ENCODE data around the gene PSD4.

Gene PSD4

GRCh38 chr2:113198790-113199612, 25.2 kb downstream of the PSD4 start:
- Mint-ChIP-seq H3K27ac (peak overlapping the region; percentile 79), H3K4me1 (ENCODE audit: low read depth) (peaks cover 45% of the 10 kb centered on the region), H3K9me3 (ENCODE audit: low read depth) (no peaks in the 10 kb centered on the region), H3K4me3 (no peak overlapping the region), H3K27me3 (no peaks in the 10 kb centered on the region), H3K36me3 (peaks cover 6% of the 10 kb centered on the region)

- Mint-ChIP-seq H3K27me3 (no peaks in the 10 kb centered on the region), H3K27ac (peak overlapping the region; percentile 79), H3K4me1 (ENCODE audit: low read depth) (peaks cover 44% of the 10 kb centered on the region), H3K9me3 (ENCODE audit: low read depth) (no peaks in the 10 kb centered on the region), H3K4me3 (no peak overlapping the region), H3K36me3 (peaks cover 4% of the 10 kb centered on the region)
These were observed 26.5 kb downstream of the PSD4 start for GRCh38 chr2:113200236-113200635.

DNA sequence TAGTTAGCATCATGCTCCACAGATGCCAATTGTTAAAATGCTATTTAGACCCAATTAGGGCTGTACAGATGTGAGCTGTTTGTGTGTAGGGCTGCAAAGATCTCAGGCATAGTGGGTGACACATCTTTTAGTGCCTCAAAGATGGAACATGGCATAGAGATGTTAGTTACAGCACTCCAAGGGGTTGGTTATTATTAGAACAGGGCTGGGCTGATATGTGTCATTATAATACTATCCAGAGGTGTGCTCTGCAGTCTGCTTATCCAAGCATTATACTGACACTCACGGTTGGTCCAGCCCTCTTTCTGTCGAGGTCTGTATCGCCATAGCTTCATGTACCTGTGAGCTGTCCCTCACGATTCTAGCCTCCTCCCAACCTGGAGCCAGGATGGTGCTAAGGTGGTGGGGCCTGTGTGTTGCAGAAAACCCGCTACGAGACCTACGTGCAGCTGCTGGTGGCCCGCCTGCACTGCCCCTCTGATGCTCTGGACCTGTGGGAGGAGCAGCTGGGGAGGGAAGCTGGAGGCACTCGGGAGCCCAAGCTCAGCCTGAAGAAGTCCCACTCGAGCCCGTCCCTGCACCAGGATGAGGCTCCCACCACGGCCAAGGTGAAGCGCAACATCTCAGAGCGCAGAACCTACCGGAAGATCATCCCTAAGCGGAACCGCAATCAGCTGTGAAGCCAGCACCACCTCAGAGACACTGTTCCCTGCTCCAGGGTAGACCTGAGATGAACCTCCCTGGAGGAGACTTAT, 27.1 kb downstream of the PSD4 start:
- Mint-ChIP-seq H3K4me3 (no peak overlapping the region), H3K27me3 (no peaks in the 10 kb centered on the region), H3K27ac (peak overlapping the region; percentile 79), H3K36me3 (peaks cover 4% of the 10 kb centered on the region), H3K4me1 (ENCODE audit: low read depth) (peaks cover 41% of the 10 kb centered on the region), H3K9me3 (ENCODE audit: low read depth) (no peaks in the 10 kb centered on the region)

DNA sequence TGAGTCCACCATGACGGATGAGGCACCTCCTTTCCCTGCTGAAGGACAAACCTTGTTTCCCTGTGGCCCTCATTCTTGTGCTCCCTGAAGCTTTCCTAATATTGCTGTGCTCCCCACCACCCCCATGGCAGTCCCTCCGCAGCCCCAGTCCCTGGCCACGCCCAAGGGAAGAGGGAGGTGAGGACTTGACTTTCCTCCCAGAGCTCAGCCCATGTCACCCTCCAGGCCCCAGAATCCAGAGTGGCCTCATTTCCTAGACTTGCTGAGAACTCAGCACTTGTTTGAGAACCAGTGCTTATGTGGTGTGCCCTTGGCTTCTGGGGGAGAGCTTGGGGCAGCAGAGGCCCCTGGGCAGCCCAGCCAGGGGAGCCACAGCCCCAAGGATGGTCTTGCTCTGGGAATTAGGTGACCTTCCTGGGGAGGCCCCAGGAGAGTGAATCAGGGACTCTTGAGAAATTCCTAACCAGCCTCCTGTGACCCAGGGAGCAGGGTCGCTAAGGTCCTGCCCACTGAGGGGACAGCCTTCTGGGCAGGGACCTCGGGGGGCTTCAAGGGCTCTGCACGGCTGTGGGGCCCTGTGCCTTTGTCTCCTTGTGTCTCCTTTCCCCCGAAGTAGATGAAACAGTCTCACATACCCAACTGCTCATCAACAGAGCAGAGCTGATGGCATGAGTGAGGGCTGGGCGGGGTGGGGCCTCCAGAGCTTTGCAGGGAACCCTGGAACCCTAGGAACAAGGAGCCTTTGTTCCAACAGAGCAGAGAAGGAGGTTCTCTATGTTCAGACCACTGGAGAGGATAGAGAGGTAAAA, 27.9 kb downstream of the PSD4 start:
- Mint-ChIP-seq H3K27me3 (no peaks in the 10 kb centered on the region), H3K4me1 (ENCODE audit: low read depth) (peaks cover 39% of the 10 kb centered on the region), H3K36me3 (peaks cover 2% of the 10 kb centered on the region), H3K27ac (peak overlapping the region; percentile 50), H3K4me3 (no peak overlapping the region), H3K9me3 (ENCODE audit: low read depth) (no peaks in the 10 kb centered on the region)

DNA sequence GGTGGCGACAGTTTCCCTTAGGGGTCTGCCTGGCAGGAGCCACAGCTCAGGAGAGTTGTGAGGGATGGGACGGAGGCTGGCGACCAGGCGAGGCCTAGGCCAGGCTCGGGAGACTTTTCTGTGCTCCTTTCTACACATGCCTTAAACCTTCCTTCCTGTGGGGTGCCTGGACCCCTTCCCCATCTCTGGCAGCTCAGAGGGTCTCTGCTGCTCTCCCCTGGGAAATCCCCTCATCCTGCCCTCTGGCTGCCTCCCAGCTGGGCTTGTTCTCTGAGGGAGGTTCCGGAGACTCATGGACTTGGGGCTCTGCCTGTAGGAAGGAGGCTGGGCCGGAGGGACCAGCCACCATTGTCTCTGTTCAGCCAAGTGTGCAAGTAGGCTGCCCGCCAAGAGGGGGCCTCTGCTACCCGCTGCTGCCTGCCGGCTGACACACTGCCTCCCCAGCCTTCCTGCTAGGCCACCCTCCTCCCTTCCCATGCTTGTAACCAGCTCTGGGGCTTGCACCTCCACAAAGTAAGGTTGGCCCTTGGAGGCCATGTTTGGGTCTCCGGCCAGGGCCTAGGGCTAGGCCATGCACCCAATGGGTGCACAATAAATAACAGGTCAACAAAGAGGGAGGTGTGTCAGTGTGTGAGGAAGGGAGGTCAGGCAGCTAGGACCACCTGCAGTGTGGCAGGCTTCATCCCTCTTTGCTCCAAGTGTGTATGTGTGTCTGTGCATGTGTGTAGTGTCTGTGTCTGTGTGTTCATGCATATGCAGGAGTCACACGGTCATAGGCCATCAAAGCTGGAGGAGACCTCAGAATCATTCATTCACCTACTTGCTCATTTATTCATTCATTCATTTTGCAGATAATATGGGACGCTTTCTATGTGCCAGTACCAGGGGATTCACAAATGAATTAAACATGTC, 28.8 kb downstream of the PSD4 start:
- Mint-ChIP-seq H3K4me1 (ENCODE audit: low read depth) (peaks cover 32% of the 10 kb centered on the region), H3K36me3 (peaks cover 2% of the 10 kb centered on the region), H3K9me3 (ENCODE audit: low read depth) (no peaks in the 10 kb centered on the region), H3K27me3 (no peaks in the 10 kb centered on the region), H3K4me3 (no peak overlapping the region), H3K27ac (peak overlapping the region; percentile 67)

DNA sequence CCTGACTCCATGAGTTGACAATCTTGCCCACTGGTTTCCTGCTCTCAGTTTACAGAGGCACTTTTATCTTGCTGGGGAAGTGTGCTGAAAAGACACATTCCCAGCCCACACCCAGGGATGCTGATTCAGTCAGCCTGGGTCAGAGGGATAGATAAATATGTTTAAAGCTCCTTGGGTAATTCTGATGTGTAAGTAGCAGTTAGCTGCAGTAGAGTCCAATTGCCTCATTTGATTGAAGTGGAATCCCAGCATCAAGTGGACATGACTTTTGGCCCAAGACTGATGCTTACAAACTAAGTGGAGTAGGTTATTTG, 29.4 kb downstream of the PSD4 start:
- Mint-ChIP-seq H3K36me3 (peaks cover 2% of the 10 kb centered on the region), H3K4me1 (ENCODE audit: low read depth) (peaks cover 30% of the 10 kb centered on the region), H3K27ac (peak overlapping the region; percentile 67), H3K9me3 (ENCODE audit: low read depth) (no peaks in the 10 kb centered on the region), H3K27me3 (no peaks in the 10 kb centered on the region), H3K4me3 (no peak overlapping the region)

DNA sequence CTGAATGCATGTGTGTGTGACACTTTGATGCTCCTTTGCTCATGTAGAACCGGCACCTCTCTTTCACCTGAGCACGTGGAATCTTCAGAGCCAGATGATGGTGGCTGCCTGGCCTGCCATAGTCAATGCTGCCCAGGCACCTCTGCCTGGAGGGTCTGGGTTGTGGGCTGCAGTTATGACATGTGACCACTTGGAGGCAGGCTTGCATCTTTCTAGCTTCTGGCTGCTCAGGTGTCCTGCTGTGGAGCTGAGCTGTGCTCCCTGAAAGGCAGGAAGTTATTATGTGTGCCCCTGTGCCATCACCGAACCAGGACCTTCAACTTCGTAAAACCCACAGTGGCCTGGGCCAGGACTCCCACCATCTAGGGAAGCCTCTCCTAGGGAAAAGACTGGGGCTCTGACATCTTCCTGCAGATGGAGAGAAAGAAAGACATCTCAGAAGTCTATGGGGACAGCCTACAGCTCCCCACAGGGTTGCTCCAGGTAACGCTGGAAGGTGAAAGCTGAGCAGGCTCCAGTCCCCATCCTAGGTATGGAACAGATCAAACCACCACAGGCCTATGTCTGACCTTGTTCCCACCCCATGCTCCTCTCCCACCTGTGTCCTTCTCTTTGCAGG, 30.2 kb downstream of the PSD4 start:
- Mint-ChIP-seq H3K27ac (peak overlapping the region; percentile 78), H3K9me3 (ENCODE audit: low read depth) (no peaks in the 10 kb centered on the region), H3K4me1 (ENCODE audit: low read depth) (peaks cover 32% of the 10 kb centered on the region), H3K4me3 (no peak overlapping the region), H3K36me3 (peaks cover 2% of the 10 kb centered on the region), H3K27me3 (no peaks in the 10 kb centered on the region)

DNA sequence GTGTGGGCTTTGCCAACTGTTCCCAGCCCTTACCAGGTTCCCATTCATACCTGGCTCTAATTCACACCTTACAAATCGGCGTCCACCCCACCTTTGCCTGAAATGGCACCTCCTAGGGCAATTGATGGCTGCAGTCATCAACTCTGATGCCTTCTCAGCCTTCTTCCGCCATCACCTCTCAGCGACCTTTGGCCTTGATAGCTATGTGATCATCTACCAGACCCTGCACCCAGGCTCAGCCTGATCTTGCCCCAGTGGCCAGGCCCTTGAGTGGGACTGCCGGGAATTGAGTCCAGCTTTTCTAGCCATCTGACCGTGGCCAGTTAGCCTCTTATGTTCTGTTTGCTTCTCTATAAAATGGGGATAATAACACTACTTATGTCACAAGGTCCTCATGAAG, 32.5 kb downstream of the PSD4 start:
- Mint-ChIP-seq H3K4me3 (no peak overlapping the region), H3K9me3 (ENCODE audit: low read depth) (no peaks in the 10 kb centered on the region), H3K36me3 (peaks cover 2% of the 10 kb centered on the region), H3K27me3 (no peaks in the 10 kb centered on the region), H3K4me1 (ENCODE audit: low read depth) (peaks cover 29% of the 10 kb centered on the region), H3K27ac (peak overlapping the region; percentile 72)

- no peak overlapping the region for H3K4me3 Mint-ChIP-seq
- peaks cover 2% of the 10 kb centered on the region for H3K36me3 Mint-ChIP-seq
- H3K9me3 Mint-ChIP-seq (ENCODE audit: low read depth), result no peaks in the 10 kb centered on the region
- no peak overlapping the region for H3K27ac Mint-ChIP-seq
- no peaks in the 10 kb centered on the region for H3K27me3 Mint-ChIP-seq
- H3K4me1 Mint-ChIP-seq (ENCODE audit: low read depth), result peaks cover 29% of the 10 kb centered on the region
These were observed 33.2 kb downstream of the PSD4 start for GRCh38 chr2:113207021-113207420.

DNA sequence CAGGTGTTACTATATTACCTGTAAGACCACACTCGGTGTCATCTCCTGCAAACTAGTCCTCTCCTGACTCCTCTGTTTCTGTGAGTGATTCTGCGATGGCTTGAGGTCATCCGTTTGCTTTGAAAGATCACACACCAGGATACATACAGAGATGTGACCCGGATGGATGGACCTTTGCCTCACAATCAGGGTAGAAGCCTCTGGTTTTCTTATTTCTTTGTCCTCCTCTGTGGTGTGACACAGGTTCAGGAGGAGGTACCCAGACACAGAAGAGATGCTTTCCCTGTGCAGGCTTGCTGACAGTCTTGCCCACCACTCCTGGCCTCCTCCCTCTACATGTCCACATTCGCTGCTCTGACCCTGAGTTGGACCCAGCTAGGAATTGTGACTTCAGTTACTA, 34.6 kb downstream of the PSD4 start:
- Mint-ChIP-seq H3K27me3 (no peaks in the 10 kb centered on the region), H3K4me3 (no peak overlapping the region), H3K9me3 (ENCODE audit: low read depth) (no peaks in the 10 kb centered on the region), H3K36me3 (peaks cover 2% of the 10 kb centered on the region), H3K27ac (peak overlapping the region; percentile 16), H3K4me1 (ENCODE audit: low read depth) (peaks cover 26% of the 10 kb centered on the region)

DNA sequence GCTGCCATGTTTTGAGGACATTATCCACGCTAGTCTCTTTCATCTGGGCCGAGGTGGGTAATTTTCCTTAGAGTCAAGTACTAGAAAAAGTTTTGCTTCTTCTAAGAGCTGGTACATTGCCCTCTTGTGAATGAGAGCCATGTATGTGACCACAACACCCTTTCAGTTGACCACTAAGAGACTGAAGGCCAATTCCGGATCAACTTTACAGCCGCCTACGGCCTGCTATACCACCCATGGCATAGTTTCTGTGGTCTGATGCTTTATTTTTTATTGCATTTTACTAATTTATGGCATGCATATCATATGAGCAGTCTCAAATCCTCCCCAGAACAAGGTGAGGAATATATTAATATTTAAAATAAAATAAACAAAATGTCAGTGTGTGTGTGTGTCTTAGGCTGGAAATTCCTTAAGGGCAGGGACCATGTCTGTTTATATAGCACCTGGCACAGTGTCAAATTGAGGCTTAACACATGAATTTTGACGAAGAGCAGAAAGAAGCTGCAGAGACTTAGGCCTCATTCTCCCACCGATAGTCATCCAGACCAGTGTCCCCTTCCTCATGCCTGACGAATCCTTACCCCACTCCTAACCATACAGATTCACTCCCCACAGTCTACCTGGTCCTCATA, 35.4 kb downstream of the PSD4 start:
- Mint-ChIP-seq H3K36me3 (no peaks in the 10 kb centered on the region), H3K27me3 (no peaks in the 10 kb centered on the region), H3K4me3 (no peak overlapping the region), H3K27ac (no peak overlapping the region), H3K9me3 (ENCODE audit: low read depth) (no peaks in the 10 kb centered on the region), H3K4me1 (ENCODE audit: low read depth) (peaks cover 22% of the 10 kb centered on the region)

DNA sequence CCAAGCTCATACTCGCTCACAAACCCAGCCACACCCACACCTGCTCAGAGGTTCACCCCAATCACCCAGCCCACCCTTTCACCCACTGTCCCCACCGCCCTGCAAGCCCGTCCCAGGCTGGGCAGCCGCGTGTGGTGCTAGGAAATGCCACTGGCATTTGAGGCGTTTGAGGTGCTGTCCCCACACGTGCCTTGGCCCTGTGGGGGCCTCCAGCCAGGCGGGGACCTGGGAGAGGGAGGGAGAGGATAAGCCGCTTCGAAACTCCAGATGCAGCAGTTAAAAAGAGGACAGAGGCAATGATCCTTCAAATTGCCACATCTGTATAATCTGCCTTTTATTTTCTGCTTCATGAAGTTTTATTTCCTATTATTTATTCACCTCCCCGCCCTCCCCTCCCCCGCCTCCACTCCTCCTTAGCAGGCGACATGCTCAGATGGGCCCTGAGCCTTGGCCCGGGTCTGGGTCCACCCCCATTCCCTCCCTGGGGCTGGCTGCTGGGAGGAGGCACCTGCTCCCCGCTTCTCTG, 35.9 kb downstream of the PSD4 start:
- Mint-ChIP-seq H3K27me3 (no peaks in the 10 kb centered on the region), H3K9me3 (ENCODE audit: low read depth) (no peaks in the 10 kb centered on the region), H3K36me3 (no peaks in the 10 kb centered on the region), H3K4me3 (no peak overlapping the region), H3K27ac (no peak overlapping the region), H3K4me1 (ENCODE audit: low read depth) (peaks cover 16% of the 10 kb centered on the region)

- Mint-ChIP-seq H3K9me3 (ENCODE audit: low read depth) (no peaks in the 10 kb centered on the region), H3K27me3 (no peaks in the 10 kb centered on the region), H3K27ac (no peak overlapping the region), H3K36me3 (no peaks in the 10 kb centered on the region), H3K4me3 (no peak overlapping the region), H3K4me1 (ENCODE audit: low read depth) (peaks cover 7% of the 10 kb centered on the region)
These were observed 37.7 kb downstream of the PSD4 start for GRCh38 chr2:113211226-113212105.

Data from activated naive CD8-positive, alpha-beta T cell (primary cell).